HEK293 (cell line): Measurements from ENCODE around the gene SERINC5.

Source experiments
- CTCF ChIA-PET: fragments of 350-600 bp; formaldehyde crosslinking; extraction: SDS; loops from one replicate; lab custom pipeline; 2021; ENCODE audit warnings: antibody characterized with exemption; lab: Yijun Ruan, JAX
- POLR2A ChIA-PET: fragments of 300-600 bp; formaldehyde crosslinking; extraction: SDS; loops from one replicate; lab custom pipeline; 2020; ENCODE audit warnings: antibody characterized with exemption, inconsistent platforms; lab: Yijun Ruan, JAX
- H3K27ac ChIP-seq: fragments of 200-500 bp; sonication (Bioruptor generic); 2 replicates; pipeline ENCODE4 v1.5.1; 2014; ENCODE audit warnings: low read depth, low read length, control low read depth, inconsistent platforms; ENCODE audit errors: extremely low read depth
- H3K36me3 ChIP-seq, 2 experiments: fragments of 200-500 bp in 1 of 2; sonication (Bioruptor generic) in 1 of 2; 1 replicate in 1 of 2; 2 replicates in 1 of 2; pipeline ENCODE4 v1.5.1; 2014 to 2017; ENCODE audit warnings: inconsistent platforms in 2 of 2, low read length in 2 of 2; ENCODE audit not compliant: control insufficient read depth in 2 of 2, insufficient read depth in 1 of 2
- H3K4me1 ChIP-seq: fragments of 200-500 bp; sonication (Bioruptor generic); 2 replicates; pipeline ENCODE4 v1.5.1; 2014; ENCODE audit warnings: mild to moderate bottlenecking, low read length, inconsistent platforms; ENCODE audit not compliant: control insufficient read depth, insufficient read depth
- H3K4me3 ChIP-seq: 2 replicates; pipeline ENCODE4 v1.5.1; 2011; ENCODE audit warnings: low read depth, mild to moderate bottlenecking, control low read depth, low read length, moderate library complexity
- H3K9me3 ChIP-seq: fragments of 200-500 bp; sonication (Bioruptor generic); 2 replicates; pipeline ENCODE4 v1.5.1; 2014; ENCODE audit warnings: low read depth, low read length, inconsistent platforms; ENCODE audit not compliant: control insufficient read depth, insufficient read depth
- EGR2 ChIP-seq: fragments of 450-650 bp; formaldehyde crosslinking; IDR thresholded peaks from 2 replicates; pipeline ENCODE4 v1.5.1; 2016; ENCODE audit warnings: low read depth, missing biosample characterization, missing genetic modification characterization
- ELK4 ChIP-seq: IDR thresholded peaks from 2 replicates; pipeline ENCODE4 v1.6.1; 2011; ENCODE audit warnings: mild to moderate bottlenecking, low read depth, low read length, borderline replicate concordance
- HOXC10 ChIP-seq: sonication (generic); formaldehyde crosslinking; IDR thresholded peaks from 2 replicates; pipeline ENCODE4 v1.8.1; 2023; ENCODE audit warnings: mild to moderate bottlenecking, missing genetic modification reagents
- KLF7 ChIP-seq: fragments of 450-650 bp; formaldehyde crosslinking; IDR thresholded peaks from 2 replicates; pipeline ENCODE4 v1.5.1; 2016; ENCODE audit warnings: missing biosample characterization, missing genetic modification characterization, borderline replicate concordance
- MEIS1 ChIP-seq: sonication (generic); formaldehyde crosslinking; IDR thresholded peaks from 2 replicates; pipeline ENCODE4 v1.8.1; 2022; ENCODE audit warnings: missing genetic modification reagents, mild to moderate bottlenecking, borderline replicate concordance
- RBAK ChIP-seq: fragments of 450-650 bp; formaldehyde crosslinking; IDR thresholded peaks from 2 replicates; pipeline ENCODE4 v1.5.1; 2016; ENCODE audit warnings: missing biosample characterization, missing genetic modification characterization
- SCRT2 ChIP-seq: fragments of 450-650 bp; formaldehyde crosslinking; IDR thresholded peaks from 2 replicates; pipeline ENCODE4 v1.5.1; 2016; ENCODE audit warnings: missing biosample characterization, missing genetic modification characterization
- TCF7L2 ChIP-seq: IDR thresholded peaks from 2 replicates; pipeline ENCODE4 v1.6.1; 2011; ENCODE audit warnings: low read depth, mild to moderate bottlenecking, inconsistent platforms, low read length, moderate library complexity, borderline replicate concordance
- ZBTB21 ChIP-seq: fragments of 450-650 bp; formaldehyde crosslinking; IDR thresholded peaks from 2 replicates; pipeline ENCODE4 v1.5.1; 2017; ENCODE audit warnings: missing biosample characterization, missing genetic modification characterization
- ZBTB7A ChIP-seq: fragments of 450-650 bp; formaldehyde crosslinking; IDR thresholded peaks from 2 replicates; pipeline ENCODE4 v1.5.1; 2016; ENCODE audit warnings: low read depth, missing biosample characterization, missing genetic modification characterization
- ZFP41 ChIP-seq: fragments of 450-650 bp; formaldehyde crosslinking; IDR thresholded peaks from 2 replicates; pipeline ENCODE4 v1.5.1; 2016; ENCODE audit warnings: missing biosample characterization, missing genetic modification characterization, borderline replicate concordance
- ZNF140 ChIP-seq: fragments of 450-650 bp; formaldehyde crosslinking; IDR thresholded peaks from 2 replicates; pipeline ENCODE4 v1.5.1; 2016; ENCODE audit warnings: missing biosample characterization, missing genetic modification characterization
- ZNF175 ChIP-seq: fragments of 450-650 bp; formaldehyde crosslinking; IDR thresholded peaks from 2 replicates; pipeline ENCODE4 v1.5.1; 2016; ENCODE audit warnings: missing biosample characterization, missing genetic modification characterization
- ZNF302 ChIP-seq: fragments of 450-650 bp; formaldehyde crosslinking; IDR thresholded peaks from 2 replicates; pipeline ENCODE4 v1.5.1; 2016; ENCODE audit warnings: missing biosample characterization, missing genetic modification characterization, low read depth
- ZNF311 ChIP-seq: fragments of 450-650 bp; formaldehyde crosslinking; IDR thresholded peaks from 2 replicates; pipeline ENCODE4 v1.5.1; 2017; ENCODE audit warnings: missing biosample characterization, missing genetic modification characterization, borderline replicate concordance
- ZNF354C ChIP-seq: fragments of 450-650 bp; formaldehyde crosslinking; IDR thresholded peaks from 2 replicates; pipeline ENCODE4 v1.5.1; 2016; ENCODE audit warnings: missing biosample characterization, missing genetic modification characterization, low read depth, borderline replicate concordance
- ZNF423 ChIP-seq: fragments of 450-650 bp; formaldehyde crosslinking; IDR thresholded peaks from 2 replicates; pipeline ENCODE4 v1.5.1; 2016; ENCODE audit warnings: missing biosample characterization, missing genetic modification characterization
- ZNF585B ChIP-seq: fragments of 450-650 bp; formaldehyde crosslinking; IDR thresholded peaks from 2 replicates; pipeline ENCODE4 v1.5.1; 2016; ENCODE audit warnings: missing biosample characterization, missing genetic modification characterization
- ZNF670 ChIP-seq: fragments of 450-650 bp; formaldehyde crosslinking; IDR thresholded peaks from 2 replicates; pipeline ENCODE4 v1.5.1; 2016; ENCODE audit warnings: missing biosample characterization, missing genetic modification characterization, low read depth
- ZNF830 ChIP-seq: fragments of 450-650 bp; IDR thresholded peaks from 2 replicates; pipeline ENCODE4 v1.5.0; 2018; ENCODE audit warnings: missing biosample characterization, missing genetic modification characterization, low read depth, mild to moderate bottlenecking, moderate library complexity
- ZNF837 ChIP-seq: fragments of 450-650 bp; formaldehyde crosslinking; IDR thresholded peaks from 2 replicates; pipeline ENCODE4 v1.5.1; 2016; ENCODE audit warnings: missing biosample characterization, missing genetic modification characterization
- ZSCAN16 ChIP-seq: fragments of 450-650 bp; formaldehyde crosslinking; IDR thresholded peaks from 2 replicates; pipeline ENCODE4 v1.5.1; 2016; ENCODE audit warnings: missing biosample characterization, missing genetic modification characterization
- ZSCAN23 ChIP-seq: fragments of 450-650 bp; formaldehyde crosslinking; IDR thresholded peaks from 2 replicates; pipeline ENCODE4 v1.5.1; 2016; ENCODE audit warnings: missing biosample characterization, missing genetic modification characterization
- ZSCAN4 ChIP-seq: fragments of 450-650 bp; formaldehyde crosslinking; IDR thresholded peaks from 2 replicates; pipeline ENCODE4 v1.5.1; 2017; ENCODE audit warnings: missing biosample characterization, missing genetic modification characterization
- ZSCAN5A ChIP-seq: fragments of 450-650 bp; formaldehyde crosslinking; IDR thresholded peaks from 2 replicates; pipeline ENCODE4 v1.5.1; 2016; ENCODE audit warnings: missing biosample characterization, missing genetic modification characterization

The SERINC5 gene

GRCh38 chr5:80152778-80153177 lies 103.1 kb downstream of the SERINC5 start (continued):
- TF ChIP-seq ZSCAN5A (tag by site-specific recombination) (no peak), SCRT2 (tag by site-specific recombination) (no peak), ZNF670 (tag by site-specific recombination) (no peak), ZNF837 (tag by site-specific recombination) (no peak), KLF7 (tag by site-specific recombination) (no peak), ZNF354C (no peak)
- TF ChIP-seq, all 188 proteins: peak for 0

GRCh38 chr5:80151890-80152289 lies 104.0 kb downstream of the SERINC5 start:
- no peaks in the 10 kb centered on the region for H3K36me3 ChIP-seq

GRCh38 chr5:80150731-80151130 lies 105.1 kb downstream of the SERINC5 start:
- POLR2A ChIA-PET, result no interaction called here
- no peaks in the 10 kb centered on the region for H3K36me3 ChIP-seq

More at GRCh38 chr5:80151890-80152289, 104.0 kb downstream of the SERINC5 start:
- Histone ChIP-seq H3K4me1 (no peaks in the 10 kb centered on the region), H3K4me3 (no peak overlapping the region), H3K9me3 (no peaks in the 10 kb centered on the region), H3K27ac (no peak overlapping the region)
- ChIA-PET POLR2A (no interaction called here), CTCF (interaction anchor here (0.5 kb wide), 1 partner anchor 1995 kb away, joined by 3 read pairs; no protein-coding TSS in a partner anchor)
- TF ChIP-seq ZNF311 (tag by site-specific recombination) (no peak), ZNF423 (no peak), TCF7L2 (no peak), ELK4 (no peak), ZNF830 (tag by site-specific recombination) (no peak), ZFP41 (tag by site-specific recombination) (no peak), ZSCAN23 (tag by site-specific recombination) (no peak), SCRT2 (tag by site-specific recombination) (no peak), ZNF175 (tag by site-specific recombination) (no peak), ZSCAN4 (tag by site-specific recombination) (no peak), ZBTB7A (tag by site-specific recombination) (no peak), EGR2 (no peak), ZBTB21 (tag by site-specific recombination) (no peak), ZNF302 (tag by site-specific recombination) (no peak), ZNF585B (tag by site-specific recombination) (no peak), RBAK (tag by site-specific recombination) (no peak), ZNF140 (tag by site-specific recombination) (no peak), HOXC10 (no peak), MEIS1 (CRISPR knock-in tag) (no peak)

More at GRCh38 chr5:80150731-80151130, 105.1 kb downstream of the SERINC5 start:
- Histone ChIP-seq H3K4me3 (no peak overlapping the region), H3K9me3 (no peaks in the 10 kb centered on the region), H3K4me1 (no peaks in the 10 kb centered on the region), H3K27ac (no peak overlapping the region)
- TF ChIP-seq ZSCAN16 (tag by site-specific recombination), result no peak
- CTCF ChIA-PET, result no interaction called here
